Lower leg skin (tissue), 4 donors: ENCODE measurements around the gene AP1M2. TPM values are rescaled to one million over a fixed set of nuclear protein-coding genes. Genes with fewer than 3 reads are reported as not detected.
"Not testable (repeated sequence)": the region's sequence is repeated elsewhere in the genome, so short reads cannot be mapped to it uniquely, and the experiment has no call there.

Source experiments
- DNase-seq, 2 donors: peaks; one replicate each; pipeline ENCODE4 v3.0.0-alpha.2; 2019; ENCODE audit warnings: low spot score in 2 of 2
- H3K4me3 ChIP-seq: fragments of 200-600 bp; sonication (generic); 2 replicates; pipeline ENCODE4 v1.5.1; 2017; ENCODE audit warnings: mild to moderate bottlenecking, low read depth; ENCODE audit not compliant: poor library complexity, severe bottlenecking
- POLR2A ChIP-seq, 2 donors: fragments of 450-650 bp; IDR thresholded peaks; one replicate each; pipeline ENCODE4 v1.6.1; 2016 to 2017; ENCODE audit warnings: antibody characterized with exemption in 2 of 2, mild to moderate bottlenecking in 1 of 2, moderate library complexity in 1 of 2
- WGBS, 2 donors: methylation state at CpG; one replicate each; pipeline ENCODE4 v1.1.5; 2018; 5-methylcytosine and 5-hydroxymethylcytosine counted together
- intact Hi-C: fragments of 100-400 bp; cut with DNase I; formaldehyde crosslinking; loops from one replicate; pipeline ENCODE4 v1.15.0; 2023; ENCODE audit warnings: low total_unique reads
- microRNA counts, 2 donors: library from miRNA; unstranded; fragments of <30 nt; microRNA quantifications; one replicate each; lab custom pipeline; 2016
- microRNA-seq, 2 donors: library from miRNA; unstranded; fragments of <30 nt; microRNA quantifications; one replicate each; pipeline ENCODE4, GENCODE V29; 2016; ENCODE audit warnings: borderline replicate concordance in 2 of 2, borderline number of aligned reads in 1 of 2
- total RNA-seq, 4 donors: library from RNA; depleted of rRNA; stranded (reverse); fragments of >200 nt; gene quantifications; one replicate each; pipeline ENCODE4 v1.1.0, GENCODE V29; 2016
- TF ChIP-seq, protein P1 (sequence below), 3 donors: fragments of 450-650 bp; IDR thresholded peaks; one replicate each; pipeline ENCODE4 v1.5.1; 2016; ENCODE audit warnings: antibody characterized with exemption in 3 of 3, mild to moderate bottlenecking in 3 of 3, moderate library complexity in 2 of 3

The AP1M2 gene
- total RNA-seq, 4 donors from 2014 or later, result 61.3 to 70.3 (median 63.8) TPM

- no peak for DNase-seq
- 41 to 43% methylated on average over 6 of the region's 6 CpGs for WGBS, 2 donors
- intact Hi-C loops, result no loop called here
- no peak overlapping the region for H3K4me3 ChIP-seq
- no peak for TF ChIP-seq POLR2A (IDR thresholded peaks at IDR 0.05)
- TF ChIP-seq, protein P1, sequence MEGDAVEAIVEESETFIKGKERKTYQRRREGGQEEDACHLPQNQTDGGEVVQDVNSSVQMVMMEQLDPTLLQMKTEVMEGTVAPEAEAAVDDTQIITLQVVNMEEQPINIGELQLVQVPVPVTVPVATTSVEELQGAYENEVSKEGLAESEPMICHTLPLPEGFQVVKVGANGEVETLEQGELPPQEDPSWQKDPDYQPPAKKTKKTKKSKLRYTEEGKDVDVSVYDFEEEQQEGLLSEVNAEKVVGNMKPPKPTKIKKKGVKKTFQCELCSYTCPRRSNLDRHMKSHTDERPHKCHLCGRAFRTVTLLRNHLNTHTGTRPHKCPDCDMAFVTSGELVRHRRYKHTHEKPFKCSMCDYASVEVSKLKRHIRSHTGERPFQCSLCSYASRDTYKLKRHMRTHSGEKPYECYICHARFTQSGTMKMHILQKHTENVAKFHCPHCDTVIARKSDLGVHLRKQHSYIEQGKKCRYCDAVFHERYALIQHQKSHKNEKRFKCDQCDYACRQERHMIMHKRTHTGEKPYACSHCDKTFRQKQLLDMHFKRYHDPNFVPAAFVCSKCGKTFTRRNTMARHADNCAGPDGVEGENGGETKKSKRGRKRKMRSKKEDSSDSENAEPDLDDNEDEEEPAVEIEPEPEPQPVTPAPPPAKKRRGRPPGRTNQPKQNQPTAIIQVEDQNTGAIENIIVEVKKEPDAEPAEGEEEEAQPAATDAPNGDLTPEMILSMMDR (IDR thresholded peaks at IDR 0.05), result no peak
These were observed 51.5 kb downstream of the AP1M2 start for GRCh38 chr19:10535613-10536012.

DNA sequence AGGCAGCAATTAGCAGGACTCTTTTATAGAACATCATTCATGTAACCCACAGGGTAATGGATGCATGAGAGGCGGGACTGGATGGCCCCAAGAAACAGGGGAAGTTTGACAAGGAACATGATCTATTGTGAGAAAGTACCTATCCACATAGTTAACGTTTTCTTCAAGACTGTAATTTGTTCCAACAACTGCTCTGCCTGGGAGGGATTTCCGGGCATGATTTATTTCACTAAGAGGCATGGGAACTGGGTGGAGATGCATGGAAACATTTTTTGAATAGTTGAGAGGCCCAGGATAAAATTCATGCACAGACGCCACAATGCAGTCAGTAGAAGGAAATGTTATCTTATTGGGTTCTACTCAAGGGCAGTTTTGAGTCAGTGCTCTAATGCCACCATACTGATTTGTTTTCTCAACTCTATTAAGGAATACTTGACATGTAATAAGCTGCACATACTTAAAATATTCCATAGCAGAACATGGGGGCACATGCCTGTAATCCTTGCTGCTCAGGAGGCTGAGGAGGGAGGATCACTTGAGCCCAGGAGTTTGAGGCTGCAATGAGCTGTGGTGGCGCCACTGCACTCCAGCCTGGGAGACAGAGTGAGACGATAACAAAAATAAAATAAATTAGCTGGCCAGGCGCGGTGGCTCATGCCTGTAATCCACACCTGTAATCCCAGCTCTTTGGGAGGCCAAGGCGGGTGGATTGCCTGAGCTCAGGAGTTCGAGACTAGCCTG lies 53.3 kb downstream of the AP1M2 start:
- 62 to 65% methylated on average over 10 of the region's 10 CpGs for WGBS, 2 donors
- no peak for TF ChIP-seq POLR2A (IDR thresholded peaks at IDR 0.05)
- TF ChIP-seq, protein P1 (IDR thresholded peaks at IDR 0.05), result no peak
- intact Hi-C loops, result no loop called here
- no peak for DNase-seq
- no peak overlapping the region for H3K4me3 ChIP-seq

GRCh38 chr19:10532457-10532856 lies 54.7 kb downstream of the AP1M2 start:
- WGBS, 2 donors, result 93 to 100% methylated on average over 1 of the region's 1 CpG
- intact Hi-C loops, result no loop called here
- H3K4me3 ChIP-seq, result no peak overlapping the region
- TF ChIP-seq, protein P1 (IDR thresholded peaks at IDR 0.05), result no peak
- no peak for TF ChIP-seq POLR2A (IDR thresholded peaks at IDR 0.05)
- no peak for DNase-seq

GRCh38 chr19:10526887-10527286 lies 60.2 kb downstream of the AP1M2 start:
- intact Hi-C loops, DNase-seq, H3K4me3 ChIP-seq: not testable (repeated sequence)
- 86 to 91% methylated on average over 8 of the region's 8 CpGs for WGBS, 2 donors

DNA sequence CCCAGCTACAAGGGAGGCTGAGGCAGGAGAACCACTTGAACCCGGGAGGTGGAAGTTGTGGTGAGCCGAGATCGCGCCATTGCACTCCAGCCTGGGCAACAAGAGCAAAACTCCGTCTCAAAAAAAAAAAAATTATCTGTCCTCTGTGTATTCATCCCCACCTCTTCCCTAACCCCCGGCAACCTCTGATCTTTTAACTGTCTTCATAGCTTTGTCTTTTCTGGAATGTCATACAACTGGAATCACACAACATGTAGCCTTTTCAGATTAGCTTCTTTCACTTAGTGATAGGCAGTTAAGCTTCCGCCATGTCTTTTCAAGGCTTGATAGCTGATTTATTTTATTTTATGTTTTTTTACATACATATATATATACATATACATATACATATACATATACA lies 61.5 kb downstream of the AP1M2 start:
- 85 to 92% methylated on average over 7 of the region's 7 CpGs for WGBS, 2 donors
- no peak for DNase-seq
- no peak overlapping the region for H3K4me3 ChIP-seq
- intact Hi-C loops, result no loop called here
- no peak for TF ChIP-seq POLR2A (IDR thresholded peaks at IDR 0.05)
- TF ChIP-seq, protein P1 (IDR thresholded peaks at IDR 0.05), result no peak

GRCh38 chr19:10523135-10523636 lies 63.9 kb downstream of the AP1M2 start:
- TF ChIP-seq, protein P1 (IDR thresholded peaks at IDR 0.05), result no peak
- no peak for TF ChIP-seq POLR2A (IDR thresholded peaks at IDR 0.05)
- WGBS, 2 donors, result 52 to 70% methylated on average over 3 of the region's 3 CpGs
- intact Hi-C loops, result no loop called here
- DNase-seq, result no peak
- H3K4me3 ChIP-seq, result no peak overlapping the region

MicroRNAs within 50 kb of the gene (microRNA counts, 767-probe panel; counts per million panel counts)
- microRNA hsa-miR-1238 (lab: Ali Mortazavi, UCI), result 0 to 358 counts per million in 2 donors

Small RNA genes lying within 50 kb of the gene (microRNA-seq; reads per million reads assigned to microRNA genes)
- 0 reads per million in 2 donors for gene MIR1238

Other genes with a start within 250 kb of the AP1M2 start
- gene ICAM3, start 247.7 kb downstream of the AP1M2 start, total RNA-seq, result 10 to 100 TPM in 1 of 4 donors, 1 to 10 TPM in 3; 3.8 to 10.2 (median 5.1) TPM
- gene TYK2, start 206.7 kb downstream of the AP1M2 start, total RNA-seq, result 100 to 1,000 TPM in 1 of 4 donors, 10 to 100 TPM in 3; 48.2 to 115 (median 64.8) TPM
- gene CDC37, start 183.8 kb downstream of the AP1M2 start, total RNA-seq, result 100 to 1,000 TPM in 3 of 4 donors, 10 to 100 TPM in 1; 92.8 to 142 (median 120) TPM
- gene PDE4A, start 166.8 kb downstream of the AP1M2 start, total RNA-seq, result 1 to 10 TPM; 4.1 to 6.8 (median 5.7) TPM
- 100 to 1,000 TPM in 1 of 4 donors, 10 to 100 TPM in 3; 81.6 to 102 (median 89.0) TPM for gene KEAP1, start 84.0 kb downstream of the AP1M2 start, total RNA-seq
- gene S1PR5, start 69.9 kb downstream of the AP1M2 start, total RNA-seq, result 10 to 100 TPM; 34.9 to 64.0 (median 42.3) TPM
- 100 to 1,000 TPM in 1 of 4 donors, 10 to 100 TPM in 3; 58.5 to 106 (median 71.4) TPM for gene ATG4D, start 43.4 kb downstream of the AP1M2 start, total RNA-seq
- 10 to 100 TPM; 23.8 to 59.3 (median 29.4) TPM for gene KRI1, start 21.3 kb downstream of the AP1M2 start, total RNA-seq
- gene CDKN2D, start 18.3 kb downstream of the AP1M2 start, total RNA-seq, result 10 to 100 TPM; 11.4 to 14.8 (median 12.8) TPM
- gene SLC44A2, start 38.2 kb upstream of the AP1M2 start, total RNA-seq, result 100 to 1,000 TPM; 100 to 180 (median 129) TPM
- gene ILF3, start 67.0 kb upstream of the AP1M2 start, total RNA-seq, result 100 to 1,000 TPM in 2 of 4 donors, 10 to 100 TPM in 2; 71.8 to 122 (median 97.3) TPM
- 10 to 100 TPM; 25.1 to 33.7 (median 31.0) TPM for gene QTRT1, start 114.1 kb upstream of the AP1M2 start, total RNA-seq
- 100 to 1,000 TPM; 182 to 245 (median 218) TPM for gene DNM2, start 130.8 kb upstream of the AP1M2 start, total RNA-seq
- gene TMED1, start 248.9 kb upstream of the AP1M2 start, total RNA-seq, result 10 to 100 TPM; 14.4 to 34.9 (median 26.5) TPM